GM23338 (cell line): ENCODE results near the gene WASHC2A. TPM values are rescaled to one million over a fixed set of nuclear protein-coding genes. Genes with fewer than 3 reads are reported as not detected.
"Not testable (repeated sequence)": the region's sequence is repeated elsewhere in the genome, so short reads cannot be mapped to it uniquely, and the experiment has no call there.

ENCODE experiments used
- ATAC-seq: fragments of 200-7000 bp; cut with Tn5 transposase; 3 replicates; pipeline ENCODE4 v1.9.1; 2020
- DNase-seq: peaks from one replicate; pipeline ENCODE4 v3.0.0-alpha.2; 2015; ENCODE audit warnings: low spot score
- H2AFZ ChIP-seq: fragments of 200-600 bp; sonication (generic); 2 replicates; pipeline ENCODE4 v1.8.0; 2016; ENCODE audit warnings: antibody characterized with exemption, mild to moderate bottlenecking, moderate library complexity
- H3F3A ChIP-seq: fragments of 200-600 bp; sonication (generic); replicated peaks from 2 replicates; pipeline ENCODE4 v1.8.0; 2017; ENCODE audit warnings: antibody characterized with exemption, mixed run types, low read depth
- H3K27ac ChIP-seq: fragments of 200-600 bp; sonication (generic); 2 replicates; pipeline ENCODE4 v1.6.1; 2016; ENCODE audit warnings: low read depth
- H3K27me3 ChIP-seq: fragments of 200-600 bp; sonication (generic); 2 replicates; pipeline ENCODE4 v1.8.0; 2016; ENCODE audit warnings: mild to moderate bottlenecking, mixed run types, moderate library complexity; ENCODE audit not compliant: insufficient read depth
- H3K36me3 ChIP-seq: fragments of 200-600 bp; sonication (generic); 2 replicates; pipeline ENCODE4 v1.8.0; 2016; ENCODE audit warnings: mild to moderate bottlenecking; ENCODE audit not compliant: insufficient read depth
- H3K4me1 ChIP-seq: fragments of 200-600 bp; sonication (generic); 2 replicates; pipeline ENCODE4 v1.8.0; 2016; ENCODE audit warnings: mild to moderate bottlenecking, moderate library complexity; ENCODE audit not compliant: insufficient read depth
- H3K4me2 ChIP-seq: fragments of 200-600 bp; sonication (generic); 2 replicates; pipeline ENCODE4 v1.7.1; 2017; ENCODE audit warnings: mixed run types
- H3K4me3 ChIP-seq: fragments of 200-600 bp; sonication (generic); 2 replicates; pipeline ENCODE4 v1.6.1; 2016; ENCODE audit warnings: mixed run types
- H3K79me2 ChIP-seq: fragments of 200-600 bp; sonication (generic); replicated peaks from 2 replicates; pipeline ENCODE4 v1.8.0; 2017; ENCODE audit warnings: mild to moderate bottlenecking; ENCODE audit not compliant: insufficient read depth
- H3K9me2 ChIP-seq: fragments of 200-600 bp; sonication (generic); 2 replicates; pipeline ENCODE4 v1.8.0; 2017; ENCODE audit not compliant: insufficient read depth
- H4K20me1 ChIP-seq: fragments of 200-600 bp; sonication (generic); replicated peaks from 2 replicates; pipeline ENCODE4 v1.8.0; 2017; ENCODE audit warnings: mild to moderate bottlenecking; ENCODE audit not compliant: insufficient read depth
- H3K27ac Mint-ChIP-seq: 2 replicates; pipeline ENCODE4 v1.8.0; 2020; ENCODE audit warnings: inconsistent platforms, mild to moderate bottlenecking, moderate library complexity, mixed read lengths
- H3K27me3 Mint-ChIP-seq: 3 replicates; pipeline ENCODE4 v1.8.0; 2022; ENCODE audit warnings: low read depth, mild to moderate bottlenecking, moderate library complexity, mixed read lengths, inconsistent platforms; ENCODE audit not compliant: insufficient read depth, poor library complexity
- H3K36me3 Mint-ChIP-seq: 3 replicates; pipeline ENCODE4 v1.8.0; 2021; ENCODE audit warnings: low read depth, mild to moderate bottlenecking, inconsistent platforms, moderate library complexity, mixed read lengths
- H3K4me1 Mint-ChIP-seq: 3 replicates; pipeline ENCODE4 v1.8.0; 2020; ENCODE audit warnings: mild to moderate bottlenecking, inconsistent platforms, mixed read lengths
- H3K4me3 Mint-ChIP-seq: 3 replicates; pipeline ENCODE4 v1.8.0; 2021; ENCODE audit warnings: moderate library complexity, mild to moderate bottlenecking, inconsistent platforms, mixed read lengths
- H3K9me3 Mint-ChIP-seq: 3 replicates; pipeline ENCODE4 v1.8.0; 2020; ENCODE audit warnings: moderate library complexity, mild to moderate bottlenecking, inconsistent platforms, mixed read lengths
- polyA plus RNA-seq: library from polyadenylated mRNA; unstranded; fragments of >200 nt; fragmentation: Nextera tagmentation; extraction: Ambion mirVana; gene quantifications from 2 replicates; pipeline ENCODE4 v1.2.1, GENCODE V29; 2016
- total RNA-seq: library from RNA; depleted of rRNA; stranded (reverse); fragments of >200 nt; shearing (Covaris generic); gene quantifications from 2 replicates; pipeline ENCODE4 v1.2.3, GENCODE V29; 2014

WASHC2A gene
- total and polyA plus RNA-seq, 2 experiments from 2014 or later, result 13.2 to 24.5 TPM

DNA sequence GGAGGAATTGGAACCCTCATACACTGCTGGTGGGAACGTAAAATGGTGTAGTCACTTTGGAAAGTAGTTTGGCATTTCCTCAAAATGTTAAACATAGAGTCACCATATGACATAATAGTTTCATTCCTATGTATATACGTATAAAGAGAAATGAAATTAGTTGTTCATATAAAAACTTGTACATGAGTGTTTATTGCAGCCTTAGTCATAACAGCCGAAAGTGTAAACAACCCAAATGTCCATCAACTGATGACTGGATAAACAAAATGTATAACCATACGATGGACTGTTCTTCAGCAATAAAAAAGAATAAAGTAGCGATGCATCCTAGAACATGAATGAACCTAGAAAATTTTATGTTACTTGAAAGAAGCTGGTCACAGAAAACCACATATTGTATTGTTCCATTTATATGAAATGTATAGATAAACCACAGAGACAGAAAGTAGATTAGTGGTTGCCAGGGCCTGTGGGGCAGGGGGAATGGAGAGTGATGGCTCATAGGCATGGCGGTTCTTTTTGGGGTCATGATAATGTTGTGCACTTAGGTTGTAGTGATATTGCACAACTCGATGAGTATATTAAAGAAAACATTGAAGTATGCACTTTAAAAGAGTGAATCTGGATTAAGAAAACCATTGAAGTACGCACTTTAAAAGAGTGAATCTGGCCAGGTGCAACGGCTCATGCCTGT lies 44.8 kb downstream of the WASHC2A start:
- H4K20me1 ChIP-seq, H3K4me3 Mint-ChIP-seq, ATAC-seq, H3K9me3 Mint-ChIP-seq, H3K4me2 ChIP-seq, H3K36me3 ChIP-seq, H3K27me3 ChIP-seq, H3K4me1 ChIP-seq, H3K4me3 ChIP-seq, H3K9me2 ChIP-seq, H3K36me3 Mint-ChIP-seq, H3K79me2 ChIP-seq, H3K27ac ChIP-seq, H3F3A ChIP-seq, H3K27me3 Mint-ChIP-seq, DNase-seq, H2AFZ ChIP-seq, H3K4me1 Mint-ChIP-seq, H3K27ac Mint-ChIP-seq: not testable (repeated sequence)

DNA sequence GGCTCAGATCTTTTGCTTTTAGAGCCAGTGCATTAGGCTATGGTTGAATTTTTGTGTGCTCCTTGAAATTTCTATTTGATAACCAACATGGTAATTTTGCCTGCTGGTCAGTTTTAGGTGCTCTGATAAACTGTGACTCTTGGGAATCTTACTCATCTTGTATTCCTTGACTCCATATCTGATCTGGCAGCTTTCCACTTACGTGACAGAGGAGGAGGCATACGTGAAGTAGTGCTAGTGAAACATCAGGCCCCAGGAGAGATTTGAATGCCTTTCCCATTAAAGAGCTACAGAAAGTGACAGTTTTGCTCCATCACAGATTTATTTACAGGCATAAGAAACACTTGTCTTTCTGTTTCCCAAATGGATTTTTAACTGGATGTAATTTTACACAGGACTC lies 59.0 kb downstream of the WASHC2A start:
- not testable (repeated sequence) for DNase-seq, H3K4me2 ChIP-seq, H3K9me2 ChIP-seq, H3K36me3 ChIP-seq, H4K20me1 ChIP-seq, H3K4me3 ChIP-seq, H3K27me3 Mint-ChIP-seq, H3K79me2 ChIP-seq, H3K9me3 Mint-ChIP-seq, H3K4me3 Mint-ChIP-seq, H3K27ac ChIP-seq, H3F3A ChIP-seq, H3K4me1 ChIP-seq, ATAC-seq, H2AFZ ChIP-seq, H3K27ac Mint-ChIP-seq, H3K4me1 Mint-ChIP-seq, H3K27me3 ChIP-seq
- H3K36me3 Mint-ChIP-seq, result peaks cover 11% of the 10 kb centered on the region

DNA sequence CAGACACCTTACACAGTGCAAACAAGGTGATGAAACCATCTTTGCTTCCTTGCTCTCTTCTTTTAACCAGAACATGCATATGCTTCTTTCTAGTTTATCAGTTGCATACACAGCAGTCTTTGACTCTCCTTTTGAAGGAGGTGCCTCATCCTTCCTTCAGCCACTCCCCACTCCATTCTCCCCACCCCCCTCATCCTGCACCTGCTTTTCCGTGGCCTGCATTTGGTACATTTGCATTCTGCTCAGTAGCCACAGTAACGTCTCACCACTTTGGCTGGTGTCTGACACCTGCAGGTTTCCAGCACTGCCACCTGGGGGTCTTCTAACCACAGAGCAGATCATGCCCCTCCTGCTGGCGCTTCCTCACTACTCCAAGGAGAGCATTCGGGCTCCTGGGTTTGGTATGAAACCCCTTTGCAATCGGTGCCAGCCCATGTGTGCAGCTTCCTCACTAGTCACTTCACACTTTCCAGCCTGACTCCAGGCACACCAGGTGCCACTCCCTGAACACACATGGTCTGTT lies 60.1 kb downstream of the WASHC2A start:
- not testable (repeated sequence) for H3K27me3 ChIP-seq, H3K27ac ChIP-seq, H3K4me1 Mint-ChIP-seq, H3K79me2 ChIP-seq, H3K4me3 ChIP-seq, H3K4me3 Mint-ChIP-seq, H3K9me3 Mint-ChIP-seq, H3F3A ChIP-seq, H3K36me3 ChIP-seq, H3K9me2 ChIP-seq, H2AFZ ChIP-seq, H3K27me3 Mint-ChIP-seq, H3K4me2 ChIP-seq, H3K4me1 ChIP-seq, H4K20me1 ChIP-seq
- DNase-seq, result peak; percentile 29
- ATAC-seq, result peak; percentile 98
- H3K27ac Mint-ChIP-seq, result peak overlapping the region; percentile 4; the same call in 1 of the 2 replicates
- peaks cover 11% of the 10 kb centered on the region for H3K36me3 Mint-ChIP-seq

DNA sequence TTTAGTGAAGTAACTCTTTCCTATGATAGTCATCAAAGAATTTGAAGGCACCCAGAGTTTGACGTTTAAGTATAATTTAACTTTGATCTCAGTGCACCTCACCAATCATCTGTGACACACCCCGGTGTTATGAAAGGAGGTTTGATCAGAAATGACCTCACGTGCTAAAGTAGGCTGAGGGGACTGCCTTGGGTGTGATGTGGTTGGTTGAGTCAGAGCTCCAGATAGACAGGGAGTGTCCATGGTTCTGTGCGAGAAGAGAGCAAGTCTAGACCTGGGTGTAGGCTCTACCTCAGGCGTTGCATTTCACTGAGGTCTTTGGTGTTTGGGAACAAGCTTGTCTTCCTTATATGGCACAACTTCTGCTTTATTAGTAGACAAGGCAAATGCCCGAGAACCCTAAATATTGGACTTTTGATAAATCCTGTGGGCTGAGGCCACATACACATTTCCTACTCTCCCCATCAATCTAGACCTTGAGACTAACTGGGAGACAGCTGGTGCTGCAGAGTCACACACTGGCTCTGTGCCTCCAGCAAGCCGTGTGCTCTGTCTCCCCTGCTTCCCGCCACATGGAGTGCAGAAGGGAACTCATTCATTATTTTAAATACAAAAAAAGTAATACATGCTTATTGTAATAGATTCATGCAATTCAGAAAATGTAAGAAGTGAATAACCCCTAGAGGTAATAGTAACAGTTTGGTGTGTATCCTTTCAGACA lies 63.7 kb downstream of the WASHC2A start:
- H3K27me3 Mint-ChIP-seq, H3K36me3 ChIP-seq, H3K27ac Mint-ChIP-seq, H3K27me3 ChIP-seq, ATAC-seq, H3K4me3 Mint-ChIP-seq, H3K9me2 ChIP-seq, DNase-seq, H3K9me3 Mint-ChIP-seq, H3F3A ChIP-seq, H3K79me2 ChIP-seq, H3K4me1 ChIP-seq, H3K4me1 Mint-ChIP-seq, H2AFZ ChIP-seq, H3K4me2 ChIP-seq, H3K4me3 ChIP-seq, H3K27ac ChIP-seq, H4K20me1 ChIP-seq: not testable (repeated sequence)
- peaks cover 11% of the 10 kb centered on the region for H3K36me3 Mint-ChIP-seq

DNA sequence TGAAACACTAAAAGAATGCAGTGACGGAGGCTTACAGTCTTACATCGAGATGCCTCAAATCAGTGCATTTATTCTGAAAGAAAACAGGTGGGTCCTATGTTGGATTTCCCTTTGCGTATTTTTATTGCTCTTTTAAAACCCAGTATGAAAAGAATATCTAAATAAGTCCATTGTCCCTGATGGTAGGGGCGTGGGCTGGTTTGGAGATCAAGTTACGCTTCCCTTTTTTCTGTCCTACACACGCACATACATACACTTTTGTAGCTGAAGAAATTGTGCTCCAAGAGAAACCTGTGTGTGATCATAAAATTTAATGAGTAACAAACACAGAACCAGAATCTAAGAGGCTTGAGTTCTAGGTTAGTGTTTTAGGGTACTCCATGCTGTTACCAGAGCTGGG lies 64.6 kb downstream of the WASHC2A start:
- H3K27me3 ChIP-seq, H3K79me2 ChIP-seq, H3K4me1 Mint-ChIP-seq, H3K4me1 ChIP-seq, H3K9me3 Mint-ChIP-seq, H3K27me3 Mint-ChIP-seq, H3K4me3 ChIP-seq, H2AFZ ChIP-seq, H3K36me3 ChIP-seq, H3K27ac ChIP-seq, H3F3A ChIP-seq, DNase-seq, H3K4me2 ChIP-seq, H3K9me2 ChIP-seq, ATAC-seq, H3K4me3 Mint-ChIP-seq, H3K27ac Mint-ChIP-seq, H4K20me1 ChIP-seq: not testable (repeated sequence)
- peaks cover 11% of the 10 kb centered on the region for H3K36me3 Mint-ChIP-seq

DNA sequence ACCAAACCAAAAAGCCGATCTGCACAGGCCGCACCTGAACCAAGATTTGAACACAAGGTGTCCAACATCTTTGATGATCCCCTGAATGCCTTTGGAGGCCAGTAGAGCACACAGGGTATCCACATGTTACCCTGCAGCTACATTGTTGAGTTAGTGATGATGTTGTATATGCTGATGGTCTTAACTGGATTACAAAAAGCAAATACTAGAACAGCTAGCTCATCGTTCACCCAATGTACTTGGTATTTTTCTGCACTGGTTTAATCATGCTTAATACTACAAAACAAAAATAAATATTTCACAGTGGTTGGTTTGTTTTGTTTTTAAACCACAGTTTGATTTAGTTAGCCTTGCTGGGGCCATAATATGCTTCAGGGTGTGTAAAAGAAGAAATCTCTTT lies 65.1 kb downstream of the WASHC2A start:
- H3K4me3 ChIP-seq, H3F3A ChIP-seq, H3K4me1 Mint-ChIP-seq, H3K36me3 ChIP-seq, H4K20me1 ChIP-seq, H3K9me3 Mint-ChIP-seq, H2AFZ ChIP-seq, H3K27me3 Mint-ChIP-seq, H3K9me2 ChIP-seq, H3K79me2 ChIP-seq, H3K27ac ChIP-seq, H3K27me3 ChIP-seq, H3K27ac Mint-ChIP-seq, H3K4me2 ChIP-seq, DNase-seq, H3K4me3 Mint-ChIP-seq, ATAC-seq, H3K4me1 ChIP-seq: not testable (repeated sequence)
- H3K36me3 Mint-ChIP-seq, result peaks cover 11% of the 10 kb centered on the region
